ENCODE data around the gene SNTG2.
"Not testable (repeated sequence)": the region's sequence is repeated elsewhere in the genome, so short reads cannot be mapped to it uniquely, and the experiment has no call there.

The SNTG2 gene

DNA sequence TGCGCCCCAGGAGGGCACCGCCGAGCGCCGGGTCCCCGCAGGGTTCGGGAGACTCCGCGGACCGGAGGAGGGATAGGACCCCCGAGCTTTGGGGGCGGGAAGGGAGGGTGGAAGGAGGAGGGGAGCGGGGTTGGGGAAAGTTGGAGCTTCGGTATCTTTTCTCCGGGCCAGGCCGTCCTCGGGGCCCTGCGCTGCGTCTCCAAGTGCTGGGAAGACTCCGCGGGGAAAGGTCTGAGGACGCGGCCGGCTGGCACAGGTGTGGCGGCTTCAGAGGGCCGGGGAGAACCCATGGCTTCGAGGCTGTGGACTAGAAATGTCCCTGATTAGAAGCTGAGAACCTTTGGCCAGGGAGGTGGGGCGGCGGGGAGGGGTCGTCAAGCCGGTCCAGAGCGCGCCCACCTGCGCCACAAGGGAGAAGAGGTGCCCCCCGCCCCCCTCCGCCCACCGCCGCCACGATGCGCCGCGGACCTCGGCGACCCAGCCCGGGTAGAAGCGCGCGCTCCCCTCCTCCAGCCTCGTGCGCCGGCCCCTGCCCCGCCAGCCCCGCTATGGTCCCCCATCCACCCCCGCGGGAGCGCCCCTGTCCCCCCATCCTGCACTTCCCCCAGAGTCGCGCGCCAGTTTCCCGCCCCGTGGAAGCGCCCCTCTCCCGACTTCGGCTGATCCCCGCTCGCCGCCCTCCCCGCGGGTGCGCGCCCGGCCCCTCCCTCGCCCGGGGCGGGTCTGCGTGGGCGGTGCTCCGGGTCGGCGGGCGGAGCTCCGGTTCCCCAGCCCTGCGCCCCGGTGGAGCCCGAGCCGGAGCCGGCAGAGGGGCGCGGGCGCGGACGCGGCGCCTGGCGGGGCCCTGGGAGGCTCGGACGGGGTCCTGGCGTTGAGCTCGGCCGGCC is at the start of gene SNTG2:
Gene SNTG2 (plus strand): TSS at position 770 of the 887 bp plus-strand sequence. CDS start 148 bp downstream, outside the sequence.
- DNase-seq (ENCODE audit: low spot score): peak; percentile 93

DNA sequence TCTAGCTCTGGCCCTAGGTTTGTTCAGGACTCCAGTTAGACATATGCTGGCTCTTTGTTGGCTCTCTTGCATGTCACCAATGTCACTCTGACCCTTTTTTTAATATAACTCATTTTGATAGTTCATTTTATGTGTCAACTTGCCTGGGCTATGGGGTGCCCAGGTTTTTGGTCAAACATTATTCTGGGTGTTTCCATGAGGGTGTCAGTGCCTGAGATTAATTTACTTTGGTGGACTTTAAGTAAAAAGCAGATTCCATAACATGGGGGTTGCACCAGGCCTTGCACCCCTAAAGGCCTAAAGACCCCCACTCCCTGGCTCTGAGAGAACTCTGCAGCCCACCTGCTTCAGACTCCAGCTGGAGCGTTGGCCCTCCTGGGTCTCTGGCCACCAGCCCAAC is 48.1 kb upstream of the SNTG2 start:
- DNase-seq (ENCODE audit: low spot score): no peak

DNA sequence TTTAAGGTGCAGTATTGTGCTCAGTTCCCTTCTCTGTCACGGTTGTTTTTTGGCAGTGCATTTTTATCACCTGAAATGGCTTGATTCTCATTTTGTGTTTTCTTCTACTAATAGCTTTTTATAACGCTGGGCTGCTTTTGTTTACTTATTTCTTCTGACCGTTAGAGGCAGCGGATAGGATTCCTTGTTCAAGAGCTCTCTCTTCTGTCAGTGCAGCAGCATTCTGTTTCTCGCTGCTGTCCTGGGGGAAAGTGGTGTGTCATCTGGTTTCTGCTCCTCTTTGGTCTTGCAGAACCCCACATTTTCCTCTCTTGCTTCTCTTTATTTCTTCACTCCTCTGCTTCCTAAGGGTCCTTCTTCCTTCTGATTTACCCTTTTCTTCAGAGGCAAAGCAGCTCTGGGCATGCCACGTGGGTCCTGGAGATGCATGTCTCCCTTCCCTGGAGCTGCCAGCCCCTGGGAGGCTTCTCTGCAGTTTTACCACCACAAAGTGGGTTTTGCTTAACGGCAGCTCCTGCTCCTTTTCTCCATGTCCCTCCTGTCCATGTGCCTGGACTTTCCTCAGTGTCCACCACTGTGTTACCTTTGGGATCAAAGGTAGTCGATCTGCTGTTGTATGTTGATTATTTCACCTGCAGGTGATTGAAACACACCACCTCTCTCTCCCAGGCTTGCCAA is 47.3 kb upstream of the SNTG2 start:
- peak; percentile 40 for DNase-seq (ENCODE audit: low spot score)

DNA sequence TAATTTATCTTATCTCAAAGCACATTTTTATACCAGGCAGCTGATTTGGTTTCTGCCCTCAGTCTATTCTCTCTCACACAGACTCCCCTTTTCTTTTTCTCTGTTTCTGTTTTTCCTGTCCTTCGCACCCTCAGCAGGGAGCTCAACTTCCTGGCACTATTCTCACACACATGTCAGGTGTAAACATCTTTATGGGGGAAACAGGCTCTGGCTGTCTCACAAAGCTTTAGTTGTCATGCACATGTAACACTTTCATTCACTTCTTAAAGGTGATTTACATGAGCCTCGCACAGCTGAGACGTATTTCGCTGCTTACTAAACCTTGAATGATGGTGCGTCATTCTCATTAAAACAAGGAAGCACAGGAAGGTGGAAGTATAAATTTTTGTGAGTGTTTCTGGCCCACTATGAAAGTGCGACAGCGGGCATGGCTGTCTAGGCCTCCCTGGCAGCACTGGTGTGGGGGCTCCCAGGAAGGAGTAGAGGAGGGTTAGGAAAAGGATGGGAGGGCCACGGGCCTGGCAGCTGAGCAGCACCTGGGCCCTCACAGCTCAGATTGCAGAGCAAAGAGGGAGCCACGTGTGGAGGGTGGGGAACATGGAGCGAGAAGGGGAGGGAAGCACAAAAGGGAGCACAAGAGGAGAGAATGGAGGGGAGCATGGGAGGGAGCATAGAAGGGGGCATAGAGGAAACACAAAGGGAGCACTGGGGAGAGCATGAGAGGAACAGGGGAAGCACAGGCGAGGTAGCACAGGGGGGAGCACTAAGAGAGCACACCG is 46.2 kb upstream of the SNTG2 start:
- DNase-seq (ENCODE audit: low spot score): no peak

DNA sequence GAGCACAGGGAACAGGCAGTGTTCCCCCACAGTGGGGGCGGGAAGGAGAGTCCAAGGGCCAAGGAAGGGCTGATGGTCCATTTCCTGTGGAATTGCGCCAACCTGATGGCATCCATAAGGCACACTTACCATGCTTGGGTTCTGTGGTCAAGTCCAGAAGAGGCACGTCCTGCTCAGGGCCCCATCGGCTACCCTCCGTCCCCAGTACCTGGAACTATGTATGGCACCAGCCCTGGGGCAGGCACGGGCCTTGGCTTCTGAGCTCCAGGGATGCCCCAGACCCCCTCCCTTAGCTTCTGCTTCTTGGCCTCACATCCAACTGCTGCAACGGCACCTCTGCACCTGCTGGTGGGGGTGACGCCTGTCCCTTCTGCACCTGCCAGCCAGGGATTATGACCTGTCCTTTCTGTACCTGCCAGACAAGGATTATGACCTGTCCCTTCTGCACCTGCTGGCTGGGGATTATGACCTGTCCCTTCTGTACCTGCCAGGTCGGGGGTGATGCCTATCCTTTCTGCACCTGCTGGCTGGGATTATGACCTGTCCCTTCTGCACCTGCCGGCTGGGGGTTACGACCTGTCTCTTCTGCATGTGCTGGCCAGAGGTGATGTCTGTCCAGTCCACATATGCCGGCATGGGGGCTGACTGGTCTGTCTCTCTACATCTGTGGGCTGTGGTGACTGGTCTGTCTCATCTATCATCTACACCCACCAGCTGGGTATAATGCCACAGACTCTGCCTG is 45.4 kb upstream of the SNTG2 start:
- no peak for DNase-seq (ENCODE audit: low spot score)

DNA sequence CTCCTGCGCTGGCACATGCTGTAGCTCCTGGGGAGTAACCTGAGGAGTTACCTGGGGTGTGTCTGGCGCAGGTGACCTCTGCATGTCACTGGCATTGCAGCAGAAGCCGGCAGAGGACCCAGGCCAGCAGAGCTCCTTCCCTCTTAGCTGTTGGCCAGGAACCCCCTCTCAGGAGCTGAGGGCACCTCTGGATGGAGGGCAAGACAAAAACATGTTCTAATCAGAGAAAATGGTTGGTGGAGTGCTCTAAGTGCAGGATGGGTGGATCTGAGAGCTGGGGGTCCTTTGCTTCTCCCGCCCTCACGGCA is 44.9 kb upstream of the SNTG2 start:
- no peak for DNase-seq (ENCODE audit: low spot score)

DNA sequence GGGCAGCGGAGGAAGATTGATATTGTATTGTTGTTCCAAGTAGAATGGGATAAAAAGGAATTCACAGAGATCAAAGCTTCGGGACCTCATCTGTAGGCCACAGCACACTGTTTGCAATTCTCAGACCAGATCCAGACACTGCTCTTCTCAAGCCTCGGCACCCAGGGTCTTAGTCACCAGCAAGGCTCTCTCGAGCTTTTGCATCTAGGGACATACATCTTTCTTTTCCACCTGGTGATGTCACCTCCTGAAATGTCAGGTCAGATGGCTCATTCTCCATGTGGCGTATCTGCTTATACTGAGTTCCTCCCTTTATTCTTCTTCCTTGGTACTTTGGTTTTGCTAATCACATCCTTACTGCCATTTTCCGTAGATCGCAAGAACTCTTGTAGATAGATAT is 42.9 kb upstream of the SNTG2 start:
- no peak for DNase-seq (ENCODE audit: low spot score)

DNA sequence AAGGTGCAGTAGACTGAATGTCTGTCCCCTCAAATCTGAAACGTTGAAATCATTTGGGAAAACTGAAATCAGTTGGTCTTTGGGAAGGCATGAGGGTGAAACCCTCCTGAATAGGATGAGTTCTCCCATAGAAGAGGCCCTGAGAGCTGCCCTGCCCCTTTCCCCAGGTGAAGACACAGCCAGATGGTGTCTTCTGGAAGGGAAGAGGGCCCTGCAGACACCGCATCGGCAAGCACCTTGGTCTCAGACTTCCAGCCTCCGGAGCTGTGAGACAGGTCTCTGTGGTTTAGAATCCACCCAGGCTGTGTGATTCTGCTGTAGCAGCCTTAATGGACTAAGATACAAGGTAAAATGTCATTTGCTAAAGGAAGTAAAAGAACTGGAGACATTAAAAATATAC is 42.1 kb upstream of the SNTG2 start:
- DNase-seq (ENCODE audit: low spot score): no peak

DNA sequence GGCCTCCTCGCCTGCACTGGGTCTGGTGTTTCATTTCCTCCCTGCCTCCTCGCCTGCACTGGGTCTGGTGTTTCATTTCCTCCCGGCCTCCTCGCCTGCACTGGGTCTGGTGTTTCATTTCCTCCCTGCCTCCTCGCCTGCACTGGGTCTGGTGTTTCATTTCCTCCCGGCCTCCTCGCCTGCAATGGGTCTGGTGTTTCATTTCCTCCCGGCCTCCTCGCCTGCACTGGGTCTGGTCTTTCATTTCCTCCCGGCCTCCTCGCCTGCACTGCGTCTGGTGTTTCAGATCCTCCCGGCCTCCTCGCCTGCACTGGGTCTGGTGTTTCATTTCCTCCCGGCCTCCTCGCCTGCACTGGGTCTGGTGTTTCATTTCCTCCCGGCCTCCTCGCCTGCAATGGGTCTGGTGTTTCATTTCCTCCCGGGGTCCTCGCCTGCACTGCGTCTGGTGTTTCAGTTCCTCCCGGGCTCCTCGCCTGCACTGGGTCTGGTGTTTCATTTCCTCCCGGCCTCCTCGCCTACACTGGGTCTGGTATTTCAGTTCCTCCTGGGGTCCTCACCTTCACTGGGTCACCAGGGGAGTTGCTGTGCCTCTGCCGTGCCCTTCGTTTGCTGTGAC is 40.8 kb upstream of the SNTG2 start:
- not testable (repeated sequence) for DNase-seq (ENCODE audit: low spot score)

DNA sequence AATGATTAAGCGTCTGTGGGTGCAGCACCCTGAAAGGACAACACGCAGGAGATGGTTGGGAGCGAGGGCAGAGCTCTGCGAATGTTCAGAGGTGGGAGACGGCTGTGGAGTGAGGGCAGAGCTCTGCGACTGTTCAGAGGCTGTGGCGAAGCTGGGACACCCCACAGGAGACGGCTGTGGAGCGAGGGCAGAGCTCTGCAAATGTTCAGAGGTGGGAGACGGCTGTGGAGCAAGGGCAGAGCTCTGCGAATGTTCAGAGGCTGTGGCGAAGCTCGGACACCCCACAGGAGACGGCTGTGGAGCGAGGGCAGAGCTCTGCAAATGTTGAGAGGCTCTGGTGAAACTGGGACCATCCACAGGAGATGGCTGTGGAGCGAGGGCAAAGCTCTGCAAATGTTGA is 40.0 kb upstream of the SNTG2 start:
- DNase-seq (ENCODE audit: low spot score): no peak

DNA sequence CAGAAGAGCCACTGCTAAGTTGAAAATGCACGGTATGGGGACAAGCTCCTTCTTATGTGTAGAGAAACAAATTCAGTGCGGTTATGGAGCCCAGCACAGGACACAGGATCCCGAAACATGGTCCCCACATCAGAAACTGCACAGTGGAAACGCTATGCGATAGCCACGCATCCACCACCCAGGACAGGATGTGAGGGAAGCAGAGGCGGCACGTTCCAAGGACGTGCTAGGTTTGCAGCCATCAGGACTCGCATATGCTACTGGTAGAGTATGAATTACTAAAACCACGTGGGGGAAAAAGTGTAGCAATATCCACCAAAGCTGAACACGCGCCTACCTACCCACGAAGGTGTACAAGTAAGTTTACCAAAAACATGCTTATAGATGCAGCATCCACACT is 34.7 kb upstream of the SNTG2 start:
- DNase-seq (ENCODE audit: low spot score): no peak

DNA sequence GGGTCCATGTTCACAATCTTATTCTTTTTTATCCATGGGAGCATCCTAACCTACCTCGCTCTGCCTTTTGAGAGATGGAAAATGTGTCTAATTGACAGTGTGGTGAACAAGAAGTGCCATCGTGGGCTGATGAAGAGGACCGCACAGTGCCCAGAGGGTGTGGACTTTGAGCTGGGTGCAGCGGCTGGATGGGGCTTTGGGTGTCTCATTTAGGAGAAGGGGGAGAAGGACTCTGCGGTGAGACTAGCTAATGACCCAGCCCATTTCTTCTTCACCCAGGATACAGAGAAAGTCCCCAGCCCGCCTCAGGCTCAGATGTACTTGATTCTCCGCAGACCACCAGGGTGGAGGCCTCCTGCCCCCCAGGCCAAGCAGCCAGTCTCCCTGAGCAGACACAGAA is 33.7 kb upstream of the SNTG2 start:
- no peak for DNase-seq (ENCODE audit: low spot score)

DNA sequence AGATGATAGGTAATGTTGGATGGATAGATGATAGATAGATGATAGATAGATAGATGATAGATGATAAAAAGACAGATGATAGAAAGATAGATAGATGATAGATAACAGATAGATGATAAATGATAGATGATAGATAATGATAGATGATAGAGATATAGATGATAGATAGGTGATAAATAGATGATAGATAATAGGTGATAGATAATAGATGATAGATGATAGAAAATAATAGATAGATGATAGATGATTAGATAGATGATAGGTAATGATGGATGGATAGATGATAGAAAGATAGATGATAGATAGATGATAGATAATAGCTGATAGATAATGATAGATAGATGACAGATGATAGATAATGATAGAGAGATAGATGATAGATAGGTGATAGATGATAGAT is 31.0 kb upstream of the SNTG2 start:
- DNase-seq (ENCODE audit: low spot score): no peak

DNA sequence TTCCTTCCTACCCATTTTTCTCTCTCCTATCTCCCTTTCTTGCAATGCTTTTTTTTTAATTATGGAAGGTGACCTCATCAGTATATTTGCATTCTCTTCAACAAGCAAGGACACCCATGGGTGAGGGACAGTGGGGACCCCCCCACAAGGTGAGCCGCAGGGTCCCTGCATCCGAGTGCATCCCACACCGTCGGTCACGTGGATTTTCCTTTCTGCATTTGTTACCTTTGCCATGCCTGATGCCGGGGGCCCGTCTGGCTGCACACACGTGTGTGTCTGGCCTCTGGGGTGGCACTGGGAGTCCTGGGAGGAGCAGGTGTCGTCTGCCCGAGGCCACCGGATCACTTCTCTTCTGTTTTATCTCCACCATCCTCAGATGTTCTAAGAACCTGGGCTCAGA is 30.1 kb upstream of the SNTG2 start:
- no peak for DNase-seq (ENCODE audit: low spot score)

DNA sequence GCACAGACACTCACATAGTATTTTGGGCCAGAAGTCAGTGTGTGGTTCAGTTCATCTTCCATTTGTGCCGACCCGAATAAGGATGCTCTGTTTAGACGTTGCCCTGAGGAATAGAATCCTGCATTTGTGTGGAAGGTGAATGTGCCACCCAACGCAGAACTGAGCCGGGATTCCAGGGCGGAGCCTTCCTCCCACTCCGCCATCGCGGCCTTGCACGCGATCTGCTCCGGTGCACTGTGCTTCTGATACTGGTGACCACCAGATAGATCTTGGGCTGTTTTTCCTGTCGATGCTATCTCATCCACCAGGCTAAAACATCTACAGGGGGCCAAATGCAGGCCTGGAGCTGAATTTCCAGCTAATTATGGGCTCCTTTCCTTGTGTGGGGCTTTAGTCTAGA is 29.6 kb upstream of the SNTG2 start:
- no peak for DNase-seq (ENCODE audit: low spot score)

DNA sequence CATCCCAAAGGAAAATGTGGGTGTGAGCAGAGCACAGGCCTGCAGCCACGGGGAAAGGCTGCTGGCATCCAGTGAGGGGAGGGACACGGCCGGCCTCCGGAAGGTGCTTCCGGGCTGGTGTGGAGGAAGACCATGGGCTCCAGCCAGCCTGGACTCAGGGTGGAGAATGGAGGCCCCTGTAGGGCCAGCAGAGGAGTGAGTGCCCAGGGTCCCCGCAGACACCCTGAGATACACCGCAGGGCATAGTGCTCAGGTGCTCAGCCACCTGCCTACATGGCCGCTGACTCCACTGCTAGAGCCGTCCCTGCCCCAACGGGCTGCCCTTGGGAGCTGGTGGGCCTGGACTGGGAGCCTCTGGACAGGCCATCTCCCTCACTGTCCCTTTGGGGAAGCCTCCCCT is 28.5 kb upstream of the SNTG2 start:
- DNase-seq (ENCODE audit: low spot score): no peak

DNA sequence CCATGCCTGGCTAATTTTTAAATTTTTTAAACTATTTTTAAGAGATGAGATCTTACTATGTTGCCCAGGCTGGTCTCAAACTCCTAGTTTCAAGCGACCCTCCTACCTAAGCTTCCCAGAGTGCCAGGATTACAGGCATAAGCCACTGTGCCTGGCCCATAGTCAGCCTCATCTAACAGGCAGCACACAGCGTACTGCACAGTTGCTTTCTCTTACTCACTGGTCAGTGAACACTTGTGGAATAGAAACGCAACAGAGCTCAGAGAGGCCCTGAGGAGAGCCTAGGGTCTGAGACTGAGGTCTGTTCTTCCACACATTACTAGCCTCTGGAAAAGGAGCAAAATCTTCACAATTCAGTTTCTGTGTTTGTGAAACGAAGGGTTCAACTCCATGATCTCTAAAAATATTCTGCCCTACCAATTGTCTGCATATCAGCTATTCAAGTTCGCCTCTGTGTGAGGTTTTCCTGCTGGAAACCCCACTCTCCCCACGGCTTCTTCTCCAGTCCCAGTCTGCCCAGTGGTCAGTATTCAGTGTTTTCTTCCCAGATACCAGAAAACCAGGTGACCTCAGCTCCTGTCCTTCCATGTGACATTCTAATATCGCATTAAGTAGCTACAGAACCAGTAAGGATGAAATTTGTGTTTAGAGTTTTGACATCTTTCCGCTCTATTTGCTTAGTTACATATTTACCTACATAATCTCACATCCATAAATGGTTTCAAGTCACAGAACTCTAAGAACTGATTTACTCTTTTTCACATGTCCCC is 26.6 kb upstream of the SNTG2 start:
- DNase-seq (ENCODE audit: low spot score): no peak

DNA sequence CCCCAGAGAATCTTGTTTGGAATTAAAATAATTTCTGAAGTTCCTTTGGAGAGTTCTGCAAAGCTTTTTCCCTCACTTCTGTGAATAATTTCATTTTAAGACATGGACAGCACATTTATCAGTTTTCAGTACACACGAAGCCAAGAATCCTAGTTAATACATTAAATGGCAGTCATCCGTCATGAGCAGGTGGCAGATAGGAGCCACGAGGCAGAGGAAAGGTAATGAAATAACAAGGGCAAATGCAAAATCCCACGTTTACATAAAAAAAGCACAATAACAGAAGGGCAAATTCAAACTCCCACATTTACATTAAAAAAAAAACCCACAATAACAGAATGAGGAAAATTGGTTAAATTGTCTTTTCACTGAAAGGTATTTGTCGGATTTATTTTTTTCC is 25.9 kb upstream of the SNTG2 start:
- no peak for DNase-seq (ENCODE audit: low spot score)

DNA sequence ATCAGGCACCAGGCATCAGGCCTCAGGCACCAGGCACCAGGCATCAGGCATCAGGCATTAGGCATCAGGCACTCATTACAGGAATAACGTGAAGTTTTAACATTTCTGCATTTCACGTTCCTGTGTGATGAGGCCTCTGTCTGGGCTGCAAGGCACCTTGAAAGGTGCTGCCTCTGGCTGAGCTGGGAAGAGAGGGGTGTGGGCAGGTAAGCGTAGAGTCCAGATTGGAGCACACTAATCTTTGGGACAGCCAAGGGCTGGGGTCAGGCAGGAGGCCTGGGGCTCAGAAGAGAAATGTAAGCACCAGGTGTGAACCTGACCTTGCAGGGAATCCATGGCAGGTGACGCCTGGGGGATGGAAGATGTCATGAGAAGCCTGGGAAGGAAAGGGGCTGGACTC is 25.3 kb upstream of the SNTG2 start:
- no peak for DNase-seq (ENCODE audit: low spot score)

DNA sequence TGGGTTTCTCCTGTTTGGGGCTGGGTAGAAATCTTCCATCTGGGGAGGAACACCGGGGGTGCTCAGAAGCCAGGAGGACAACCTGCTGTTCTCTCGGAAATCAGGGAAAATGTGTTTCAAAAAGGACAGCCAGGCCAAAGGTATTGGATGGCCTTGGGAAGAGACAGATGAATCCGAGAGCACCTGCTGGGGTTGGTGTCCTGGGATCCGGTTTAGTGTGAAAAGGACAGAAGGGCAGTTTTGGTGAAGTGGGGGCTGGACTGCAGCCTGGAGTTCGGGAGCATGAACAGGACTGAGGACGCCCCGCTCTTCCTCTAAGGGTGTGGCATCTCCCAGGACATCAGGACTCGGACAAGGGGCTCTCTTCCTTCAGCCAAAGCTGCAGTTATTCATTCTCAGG is 24.9 kb upstream of the SNTG2 start:
- DNase-seq (ENCODE audit: low spot score): no peak

DNA sequence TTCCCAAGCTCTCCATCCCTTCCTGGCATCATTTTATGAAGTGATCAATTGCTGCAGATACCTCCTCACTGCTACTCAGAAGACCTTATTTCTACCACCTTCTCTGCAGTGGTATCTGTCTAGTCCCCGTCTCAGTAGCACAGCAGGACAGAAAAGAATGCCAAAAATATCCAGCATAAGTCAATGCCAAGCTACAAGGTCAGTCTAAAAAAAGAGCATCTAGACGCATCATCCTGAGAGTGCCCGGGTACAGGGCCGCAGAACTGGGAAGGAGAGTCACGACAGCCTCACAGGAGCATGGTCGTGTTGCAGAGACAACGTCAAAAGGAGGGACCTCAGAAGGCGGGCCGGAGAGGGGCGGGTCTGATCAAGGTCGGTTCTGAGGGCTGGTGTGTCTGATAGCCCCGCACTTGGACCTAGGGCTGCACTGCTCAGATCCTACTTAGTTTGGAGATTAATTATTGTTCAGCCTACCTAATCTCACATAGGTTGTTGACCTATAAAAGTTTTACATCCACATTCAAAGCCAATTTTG is 24.3 kb upstream of the SNTG2 start:
- no peak for DNase-seq (ENCODE audit: low spot score)
